ENCODE results near the gene TMEM131.
"Not testable (repeated sequence)": the region's sequence is repeated elsewhere in the genome, so short reads cannot be mapped to it uniquely, and the experiment has no call there.

DNA sequence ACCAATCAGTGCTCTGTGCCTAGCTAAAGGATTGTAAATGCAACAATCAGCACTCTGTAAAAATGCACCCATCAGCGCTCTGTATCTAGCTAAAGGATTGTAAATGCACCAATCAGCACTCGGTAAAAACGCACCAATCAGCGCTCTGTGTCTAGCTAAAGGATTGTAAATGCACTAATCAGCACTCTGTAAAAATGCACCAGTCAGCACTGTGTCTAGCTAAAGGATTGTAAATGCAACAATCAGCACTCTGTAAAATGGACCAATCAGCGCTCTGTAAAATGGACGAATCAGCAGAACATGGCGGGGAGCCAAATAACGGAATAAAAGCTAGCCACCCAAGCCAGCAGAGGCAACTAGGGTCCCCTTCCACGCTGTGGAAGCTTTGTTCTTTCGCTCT, 166.5 kb downstream of the TMEM131 start:
- TF ChIP-seq CTCF (IDR thresholded peaks at IDR 0.05; ENCODE audit: insufficient read depth, low read length); SPI1 (IDR thresholded peaks at IDR 0.05; ENCODE audit: borderline replicate concordance, low read depth); POLR2AphosphoS5 (IDR thresholded peaks at IDR 0.05; ENCODE audit: low read depth): not testable (repeated sequence)
- TF ChIP-seq, protein P1, sequence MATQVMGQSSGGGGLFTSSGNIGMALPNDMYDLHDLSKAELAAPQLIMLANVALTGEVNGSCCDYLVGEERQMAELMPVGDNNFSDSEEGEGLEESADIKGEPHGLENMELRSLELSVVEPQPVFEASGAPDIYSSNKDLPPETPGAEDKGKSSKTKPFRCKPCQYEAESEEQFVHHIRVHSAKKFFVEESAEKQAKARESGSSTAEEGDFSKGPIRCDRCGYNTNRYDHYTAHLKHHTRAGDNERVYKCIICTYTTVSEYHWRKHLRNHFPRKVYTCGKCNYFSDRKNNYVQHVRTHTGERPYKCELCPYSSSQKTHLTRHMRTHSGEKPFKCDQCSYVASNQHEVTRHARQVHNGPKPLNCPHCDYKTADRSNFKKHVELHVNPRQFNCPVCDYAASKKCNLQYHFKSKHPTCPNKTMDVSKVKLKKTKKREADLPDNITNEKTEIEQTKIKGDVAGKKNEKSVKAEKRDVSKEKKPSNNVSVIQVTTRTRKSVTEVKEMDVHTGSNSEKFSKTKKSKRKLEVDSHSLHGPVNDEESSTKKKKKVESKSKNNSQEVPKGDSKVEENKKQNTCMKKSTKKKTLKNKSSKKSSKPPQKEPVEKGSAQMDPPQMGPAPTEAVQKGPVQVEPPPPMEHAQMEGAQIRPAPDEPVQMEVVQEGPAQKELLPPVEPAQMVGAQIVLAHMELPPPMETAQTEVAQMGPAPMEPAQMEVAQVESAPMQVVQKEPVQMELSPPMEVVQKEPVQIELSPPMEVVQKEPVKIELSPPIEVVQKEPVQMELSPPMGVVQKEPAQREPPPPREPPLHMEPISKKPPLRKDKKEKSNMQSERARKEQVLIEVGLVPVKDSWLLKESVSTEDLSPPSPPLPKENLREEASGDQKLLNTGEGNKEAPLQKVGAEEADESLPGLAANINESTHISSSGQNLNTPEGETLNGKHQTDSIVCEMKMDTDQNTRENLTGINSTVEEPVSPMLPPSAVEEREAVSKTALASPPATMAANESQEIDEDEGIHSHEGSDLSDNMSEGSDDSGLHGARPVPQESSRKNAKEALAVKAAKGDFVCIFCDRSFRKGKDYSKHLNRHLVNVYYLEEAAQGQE (IDR thresholded peaks at IDR 0.05; ENCODE audit: insufficient replicate concordance, low read depth), result not testable (repeated sequence)

Measured in HL-60 (cell line).